Astrocyte (in vitro differentiated cells and primary cell): Measurements from ENCODE around the gene PLA2G2F. TPM values are rescaled to one million over a fixed set of nuclear protein-coding genes. Genes with fewer than 3 reads are reported as not detected.

ENCODE experiments used
- DNase-seq: peaks from one replicate; pipeline ENCODE4 v3.0.0-alpha.2; 2010; ENCODE audit warnings: low read depth
- FAIRE-seq: peaks from 2 replicates; lab custom pipeline; 2011; peaks lifted over from hg19 to GRCh38; lab: Jason Lieb, UNC
- H2AFZ ChIP-seq: 2 replicates; pipeline ENCODE4 v1.6.0; 2012; ENCODE audit warnings: low read depth, low read length, inconsistent platforms
- H3K27ac ChIP-seq: 2 replicates; pipeline ENCODE4 v1.5.1; 2011; ENCODE audit warnings: low read depth, low read length, inconsistent platforms
- H3K27me3 ChIP-seq: 2 replicates; pipeline ENCODE4 v1.6.0; 2011; ENCODE audit warnings: low read length, inconsistent platforms; ENCODE audit not compliant: insufficient read depth
- H3K36me3 ChIP-seq: 2 replicates; pipeline ENCODE4 v1.5.1; 2011; ENCODE audit warnings: low read length, inconsistent platforms; ENCODE audit not compliant: insufficient read depth
- H3K4me1 ChIP-seq: 2 replicates; pipeline ENCODE4 v1.5.1; 2011; ENCODE audit warnings: low read length, inconsistent platforms; ENCODE audit not compliant: insufficient read depth
- H3K4me2 ChIP-seq: 2 replicates; pipeline ENCODE4 v1.6.0; 2012; ENCODE audit warnings: low read length, inconsistent platforms
- H3K4me3 ChIP-seq: 2 replicates; pipeline ENCODE4 v1.5.1; 2011; ENCODE audit warnings: low read depth, mild to moderate bottlenecking, low read length, inconsistent platforms; ENCODE audit not compliant: insufficient read depth
- H3K79me2 ChIP-seq: 2 replicates; pipeline ENCODE4 v1.6.0; 2012; ENCODE audit warnings: mild to moderate bottlenecking, low read length, inconsistent platforms; ENCODE audit not compliant: insufficient read depth
- H3K9ac ChIP-seq: 2 replicates; pipeline ENCODE4 v1.6.0; 2012; ENCODE audit warnings: mild to moderate bottlenecking, low read length, inconsistent platforms
- H3K9me3 ChIP-seq: 2 replicates; pipeline ENCODE4 v1.5.1; 2012; ENCODE audit warnings: low read depth, mild to moderate bottlenecking, low read length, inconsistent platforms; ENCODE audit not compliant: insufficient read depth
- H4K20me1 ChIP-seq: 2 replicates; pipeline ENCODE4 v1.6.0; 2012; ENCODE audit warnings: low read length, inconsistent platforms; ENCODE audit not compliant: insufficient read depth
- H3K27ac Mint-ChIP-seq: one replicate; pipeline ENCODE4 v1.8.0; 2021; ENCODE audit warnings: mild to moderate bottlenecking, mixed read lengths; ENCODE audit not compliant: unreplicated experiment
- H3K27me3 Mint-ChIP-seq: one replicate; pipeline ENCODE4 v1.8.0; 2021; ENCODE audit warnings: low read depth, mixed read lengths; ENCODE audit not compliant: unreplicated experiment
- H3K36me3 Mint-ChIP-seq: one replicate; pipeline ENCODE4 v1.8.0; 2021; ENCODE audit warnings: low read depth, mixed read lengths; ENCODE audit not compliant: unreplicated experiment
- H3K4me1 Mint-ChIP-seq: one replicate; pipeline ENCODE4 v1.8.0; 2021; ENCODE audit warnings: low read depth, mixed read lengths; ENCODE audit not compliant: unreplicated experiment
- H3K4me3 Mint-ChIP-seq: one replicate; pipeline ENCODE4 v1.8.0; 2021; ENCODE audit warnings: mild to moderate bottlenecking, moderate library complexity, mixed read lengths; ENCODE audit not compliant: unreplicated experiment
- H3K9me3 Mint-ChIP-seq: one replicate; pipeline ENCODE4 v1.8.0; 2021; ENCODE audit warnings: mild to moderate bottlenecking, mixed read lengths; ENCODE audit not compliant: unreplicated experiment
- EZH2 ChIP-seq: IDR thresholded peaks from 2 replicates; pipeline ENCODE4 v1.6.1; 2012; ENCODE audit warnings: mild to moderate bottlenecking, low read length, inconsistent platforms; ENCODE audit not compliant: insufficient read depth
- total RNA-seq: library from RNA; stranded (reverse); gene quantifications from 2 replicates; pipeline ENCODE4 v1.2.1, GENCODE V29; 2021
- TF ChIP-seq, protein P1 (sequence below): IDR thresholded peaks from 2 replicates; pipeline ENCODE4 v1.5.1; 2011; ENCODE audit warnings: low read depth, mild to moderate bottlenecking, inconsistent platforms, low read length, moderate library complexity; ENCODE audit not compliant: insufficient read depth

The PLA2G2F gene
- total RNA-seq, 1 donor from 2014 or later = 0.23 TPM

DNA sequence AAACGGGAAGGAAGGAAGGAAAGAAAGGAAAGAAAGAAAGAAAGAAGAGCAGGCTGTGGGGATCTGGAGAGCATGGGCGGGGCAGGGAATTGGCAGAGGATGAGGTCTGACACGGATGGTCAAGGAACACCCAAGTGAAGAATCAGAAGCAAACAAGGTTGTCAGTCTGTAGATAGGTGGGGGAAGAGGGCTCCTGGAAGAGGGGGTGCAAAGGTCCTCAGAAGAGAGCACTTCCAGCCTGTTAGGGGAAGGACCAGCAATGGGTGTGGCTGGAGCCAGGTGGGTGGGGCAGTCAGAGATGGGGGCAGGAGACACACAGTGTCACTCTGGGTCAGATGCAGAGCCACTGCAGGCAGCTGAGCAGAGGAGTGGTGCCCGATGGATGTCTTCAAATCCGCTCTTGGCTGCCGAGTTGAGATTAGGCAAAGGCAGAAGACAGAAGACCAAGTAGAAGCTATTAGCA lies 58.2 kb downstream of the PLA2G2F start:
- no peak overlapping the region for H3K4me3 Mint-ChIP-seq
- H2AFZ ChIP-seq = no peak overlapping the region
- no peak for DNase-seq

DNA sequence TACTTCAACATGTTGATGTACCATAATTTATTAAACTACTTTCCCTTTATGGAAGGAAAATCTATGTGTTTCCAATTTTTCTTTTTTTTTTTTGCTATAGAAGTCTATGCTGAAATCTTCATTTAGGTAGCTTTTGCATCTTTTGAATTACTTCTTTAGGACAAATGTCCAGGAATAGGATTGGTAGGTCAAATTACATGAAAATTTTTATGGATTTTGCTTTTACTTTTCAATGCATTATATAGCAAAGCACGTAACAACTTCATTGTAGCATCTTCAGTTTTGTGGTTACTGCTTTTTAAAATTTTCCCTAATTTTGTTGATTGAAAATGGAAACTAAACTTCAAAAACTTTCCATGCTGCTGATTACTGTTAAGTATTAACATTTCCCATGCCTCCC lies 59.2 kb downstream of the PLA2G2F start:
- Histone ChIP-seq H4K20me1 (no peaks in the 10 kb centered on the region), H3K4me1 (no peaks in the 10 kb centered on the region), H2AFZ (no peak overlapping the region), H3K36me3 (no peaks in the 10 kb centered on the region), H3K9ac (no peak overlapping the region), H3K27me3 (peaks cover 43% of the 10 kb centered on the region), H3K9me3 (no peaks in the 10 kb centered on the region), H3K4me2 (no peak overlapping the region), H3K79me2 (no peaks in the 10 kb centered on the region), H3K27ac (no peak overlapping the region), H3K4me3 (no peak overlapping the region)
- TF ChIP-seq EZH2 = no peak
- TF ChIP-seq, protein P1, sequence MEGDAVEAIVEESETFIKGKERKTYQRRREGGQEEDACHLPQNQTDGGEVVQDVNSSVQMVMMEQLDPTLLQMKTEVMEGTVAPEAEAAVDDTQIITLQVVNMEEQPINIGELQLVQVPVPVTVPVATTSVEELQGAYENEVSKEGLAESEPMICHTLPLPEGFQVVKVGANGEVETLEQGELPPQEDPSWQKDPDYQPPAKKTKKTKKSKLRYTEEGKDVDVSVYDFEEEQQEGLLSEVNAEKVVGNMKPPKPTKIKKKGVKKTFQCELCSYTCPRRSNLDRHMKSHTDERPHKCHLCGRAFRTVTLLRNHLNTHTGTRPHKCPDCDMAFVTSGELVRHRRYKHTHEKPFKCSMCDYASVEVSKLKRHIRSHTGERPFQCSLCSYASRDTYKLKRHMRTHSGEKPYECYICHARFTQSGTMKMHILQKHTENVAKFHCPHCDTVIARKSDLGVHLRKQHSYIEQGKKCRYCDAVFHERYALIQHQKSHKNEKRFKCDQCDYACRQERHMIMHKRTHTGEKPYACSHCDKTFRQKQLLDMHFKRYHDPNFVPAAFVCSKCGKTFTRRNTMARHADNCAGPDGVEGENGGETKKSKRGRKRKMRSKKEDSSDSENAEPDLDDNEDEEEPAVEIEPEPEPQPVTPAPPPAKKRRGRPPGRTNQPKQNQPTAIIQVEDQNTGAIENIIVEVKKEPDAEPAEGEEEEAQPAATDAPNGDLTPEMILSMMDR = no peak
- H3K4me3 Mint-ChIP-seq = no peak overlapping the region
- no peaks in the 10 kb centered on the region for H3K4me1 Mint-ChIP-seq
- peaks cover 2% of the 10 kb centered on the region for H3K9me3 Mint-ChIP-seq
- H3K36me3 Mint-ChIP-seq = no peaks in the 10 kb centered on the region
- no peak for DNase-seq
- peaks cover 56% of the 10 kb centered on the region for H3K27me3 Mint-ChIP-seq
- H3K27ac Mint-ChIP-seq = no peak overlapping the region
- FAIRE-seq = no peak

More for the DNA sequence above, 58.2 kb downstream of the PLA2G2F start:
- Mint-ChIP-seq H3K27ac (no peak overlapping the region), H3K9me3 (peaks cover 2% of the 10 kb centered on the region), H3K36me3 (peaks cover 2% of the 10 kb centered on the region), H3K4me1 (peaks cover under 1% of the 10 kb centered on the region), H3K27me3 (peaks cover 51% of the 10 kb centered on the region)
- Histone ChIP-seq H3K4me2 (no peak overlapping the region), H3K9me3 (no peaks in the 10 kb centered on the region), H3K4me3 (no peak overlapping the region), H3K27ac (no peak overlapping the region), H3K79me2 (no peaks in the 10 kb centered on the region), H3K36me3 (no peaks in the 10 kb centered on the region), H3K9ac (no peak overlapping the region), H4K20me1 (no peaks in the 10 kb centered on the region), H3K27me3 (peaks cover 38% of the 10 kb centered on the region), H3K4me1 (no peaks in the 10 kb centered on the region)
- FAIRE-seq = no peak
- TF ChIP-seq EZH2 = no peak
- TF ChIP-seq, protein P1 = no peak

DNA sequence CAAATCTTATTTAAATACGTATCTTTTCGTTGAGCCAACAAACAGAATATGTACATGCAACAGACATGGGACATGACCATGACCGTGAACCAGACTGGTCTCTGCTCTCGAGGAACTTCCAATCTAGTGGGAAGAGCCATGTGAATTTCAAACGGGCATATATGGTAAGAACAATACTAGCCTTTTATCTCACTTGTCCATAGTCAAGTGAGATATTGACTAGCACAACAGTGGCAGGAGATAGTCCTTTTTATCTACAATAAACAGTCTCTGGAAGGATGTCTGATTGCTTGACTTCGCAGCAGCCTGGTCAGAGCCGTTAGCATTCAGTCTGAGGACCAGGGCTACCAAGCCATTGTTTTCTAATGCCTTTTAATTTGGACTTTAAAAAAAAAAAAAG lies 59.8 kb downstream of the PLA2G2F start:
- Histone ChIP-seq H2AFZ (no peak overlapping the region), H3K4me3 (no peak overlapping the region), H3K36me3 (no peaks in the 10 kb centered on the region), H3K4me2 (no peak overlapping the region), H3K4me1 (no peaks in the 10 kb centered on the region), H3K79me2 (no peaks in the 10 kb centered on the region), H3K27ac (no peak overlapping the region), H3K9ac (no peak overlapping the region), H3K9me3 (no peaks in the 10 kb centered on the region), H4K20me1 (no peaks in the 10 kb centered on the region), H3K27me3 (peaks cover 45% of the 10 kb centered on the region)
- Mint-ChIP-seq H3K36me3 (no peaks in the 10 kb centered on the region), H3K4me3 (no peak overlapping the region), H3K27me3 (peaks cover 63% of the 10 kb centered on the region), H3K4me1 (no peaks in the 10 kb centered on the region), H3K27ac (no peak overlapping the region), H3K9me3 (peaks cover 2% of the 10 kb centered on the region)
- no peak for DNase-seq
- no peak for FAIRE-seq
- no peak for TF ChIP-seq EZH2
- TF ChIP-seq, protein P1 = no peak
